Urothelium cell line (cell line): ENCODE measurements around the gene FBLIM1.

Source experiments
- DNase-seq: peaks from one replicate; pipeline ENCODE4 v3.0.0; 2011; ENCODE audit warnings: low spot score, mixed read lengths
- FAIRE-seq: peaks from 2 replicates; lab custom pipeline; 2011; peaks lifted over from hg19 to GRCh38; lab: Jason Lieb, UNC

FBLIM1 gene

GRCh38 chr1:15765495-15766194, 7.0 kb downstream of the FBLIM1 start:
- DNase-seq (peak; percentile 82), FAIRE-seq (no peak)

- FAIRE-seq (no peak), DNase-seq (no peak)
Observed at GRCh38 chr1:15767941-15768340, 9.3 kb downstream of the FBLIM1 start.

DNA sequence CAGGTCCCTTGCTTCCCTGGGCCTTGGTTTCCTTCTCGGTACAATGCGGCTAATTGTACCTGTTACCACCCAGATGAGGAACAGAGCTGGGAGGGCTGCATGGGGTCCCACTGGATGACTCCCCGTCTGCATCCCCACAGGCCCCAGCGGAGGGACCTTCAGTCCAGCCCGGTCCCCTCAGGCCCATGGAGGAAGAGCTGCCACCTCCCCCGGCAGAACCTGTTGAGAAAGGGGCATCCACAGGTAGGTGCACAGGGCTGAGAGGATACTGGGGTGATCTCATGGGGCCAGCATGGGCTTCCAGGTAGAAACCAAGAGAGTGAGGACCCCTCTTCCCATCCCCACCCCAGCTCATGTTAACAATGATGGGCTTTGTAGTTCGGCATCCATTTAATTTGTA, 9.8 kb downstream of the FBLIM1 start:
- no peak for DNase-seq
- no peak for FAIRE-seq

DNA sequence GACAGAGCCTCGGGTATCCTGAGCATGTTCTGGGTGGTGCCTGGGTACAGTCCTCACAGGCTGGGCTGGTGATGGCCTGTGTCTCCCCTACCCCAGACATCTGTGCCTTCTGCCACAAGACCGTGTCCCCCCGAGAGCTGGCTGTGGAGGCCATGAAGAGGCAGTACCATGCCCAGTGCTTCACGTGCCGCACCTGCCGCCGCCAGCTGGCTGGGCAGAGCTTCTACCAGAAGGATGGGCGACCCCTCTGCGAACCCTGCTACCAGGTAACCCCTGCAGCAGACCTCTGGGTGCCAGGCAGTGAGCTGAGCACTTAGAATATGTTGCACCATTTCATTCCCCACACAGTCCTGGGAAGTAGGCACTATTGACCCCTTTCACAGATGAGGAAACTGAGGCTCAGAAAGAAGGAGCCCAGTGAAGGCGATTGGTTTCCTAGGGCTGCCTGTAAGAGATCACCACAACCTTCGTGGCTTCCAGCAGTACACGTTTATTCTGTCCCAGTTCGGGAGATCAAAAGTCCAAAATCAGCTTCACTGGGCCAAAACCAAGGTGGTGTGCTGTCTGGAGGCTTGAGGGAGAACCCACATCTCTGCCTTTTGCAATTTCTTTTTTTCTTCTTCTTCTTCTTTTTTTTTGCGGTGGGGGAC, 11.8 kb downstream of the FBLIM1 start:
- no peak for FAIRE-seq
- no peak for DNase-seq

GRCh38 chr1:15771836-15772515, 13.4 kb downstream of the FBLIM1 start:
- DNase-seq (no peak), FAIRE-seq (no peak)

DNA sequence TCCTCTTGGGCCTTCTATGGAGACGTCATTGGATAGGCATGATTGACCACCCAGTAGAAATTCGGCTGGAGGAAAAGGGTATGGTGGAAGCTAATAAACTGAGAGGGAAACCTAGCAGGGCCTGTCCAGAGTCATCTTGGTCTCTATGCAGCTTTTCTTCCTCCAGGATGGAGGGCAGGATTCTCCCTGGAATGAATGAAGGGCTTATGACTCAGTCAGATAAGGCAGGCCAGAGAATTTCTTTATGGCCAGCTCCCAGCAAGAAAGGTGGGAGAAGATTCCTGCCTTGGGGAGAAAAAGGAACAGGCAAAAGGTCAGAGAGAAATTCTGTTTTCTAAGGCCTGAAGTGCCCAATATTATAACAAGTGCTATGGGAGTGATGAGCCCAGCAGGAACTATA, 17.1 kb downstream of the FBLIM1 start:
- DNase-seq (no peak), FAIRE-seq (no peak)

DNA sequence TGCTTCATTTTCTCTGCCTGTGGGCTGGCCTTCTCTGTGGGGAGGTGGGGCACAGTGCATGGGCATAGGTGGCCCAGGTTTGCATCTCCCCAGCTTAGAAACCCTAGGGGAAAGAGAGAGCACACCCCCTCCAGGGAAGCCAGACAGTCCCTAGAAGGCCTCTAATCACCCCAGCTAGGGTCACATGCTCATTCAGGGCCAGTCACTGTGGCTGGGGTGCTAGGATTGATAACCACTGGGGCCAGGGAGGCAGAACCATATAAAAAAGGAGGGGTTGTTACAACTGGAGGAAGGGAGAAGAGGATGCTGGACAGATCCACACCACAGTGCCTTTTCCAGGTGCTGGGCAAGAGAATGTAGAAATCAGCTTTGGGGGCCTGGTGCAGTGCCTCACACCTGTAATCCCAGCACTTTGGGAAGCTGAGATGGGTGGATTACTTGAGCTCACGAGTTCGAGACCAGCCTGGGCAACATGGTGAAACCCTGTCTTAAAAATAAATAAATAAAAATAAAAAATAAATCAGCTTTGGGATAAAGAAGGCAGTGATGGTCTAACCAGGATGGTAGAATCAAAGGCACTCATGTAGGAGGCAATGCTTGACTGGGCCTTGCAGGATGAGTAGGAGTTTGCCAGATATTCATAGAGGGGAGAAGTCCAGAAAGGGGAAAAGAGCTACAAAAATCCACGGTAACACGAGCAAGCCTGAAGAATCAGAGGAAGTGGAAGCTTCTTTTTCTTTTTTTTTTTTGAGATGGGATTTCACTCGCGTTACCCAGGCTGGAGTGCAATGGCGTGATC, 19.5 kb downstream of the FBLIM1 start:
- DNase-seq (no peak), FAIRE-seq (no peak)

GRCh38 chr1:15785683-15786082, 27.1 kb downstream of the FBLIM1 start:
- DNase-seq (no peak), FAIRE-seq (no peak)

- FAIRE-seq = no peak
Observed at GRCh38 chr1:15786581-15786980, 28.0 kb downstream of the FBLIM1 start.

DNA sequence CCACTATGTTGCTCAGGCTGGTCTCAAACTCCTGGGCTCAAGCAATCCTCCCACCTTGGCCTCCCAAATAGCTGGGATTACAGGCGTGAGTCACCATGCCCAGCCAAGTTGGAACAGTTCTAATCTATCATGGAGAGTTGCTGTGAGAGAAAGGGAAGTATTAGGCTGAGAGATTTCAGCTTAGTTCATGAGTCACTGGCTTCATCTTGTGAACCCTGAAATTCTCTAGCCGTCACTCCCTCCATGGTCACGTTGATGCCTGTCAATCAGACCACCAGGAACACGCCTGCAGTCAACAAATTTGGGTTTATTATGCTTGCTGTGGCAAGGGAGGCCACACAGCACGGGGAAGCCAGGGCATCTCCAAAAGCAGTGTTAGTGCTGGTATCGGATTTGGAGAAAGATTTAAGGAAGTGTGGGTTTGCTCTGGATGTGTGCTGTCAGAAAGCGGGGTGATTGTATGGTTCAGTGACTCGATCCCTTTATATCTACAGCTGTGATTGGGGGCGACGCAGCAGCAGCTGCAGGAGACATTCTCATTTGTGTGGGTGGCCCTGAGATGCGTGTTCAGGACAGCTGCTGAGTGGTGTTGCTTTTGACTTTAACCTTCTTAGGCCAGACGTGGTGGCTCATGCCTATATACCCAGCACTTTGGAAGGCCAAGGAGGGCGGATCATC, 30.2 kb downstream of the FBLIM1 start:
- DNase-seq (peak; percentile 44), FAIRE-seq (peak; percentile 53)

More at GRCh38 chr1:15786581-15786980, 28.0 kb downstream of the FBLIM1 start:
- DNase-seq = no peak

GRCh38 chr1:15796086-15796462, 37.5 kb downstream of the FBLIM1 start:
- DNase-seq (no peak), FAIRE-seq (no peak)

DNA sequence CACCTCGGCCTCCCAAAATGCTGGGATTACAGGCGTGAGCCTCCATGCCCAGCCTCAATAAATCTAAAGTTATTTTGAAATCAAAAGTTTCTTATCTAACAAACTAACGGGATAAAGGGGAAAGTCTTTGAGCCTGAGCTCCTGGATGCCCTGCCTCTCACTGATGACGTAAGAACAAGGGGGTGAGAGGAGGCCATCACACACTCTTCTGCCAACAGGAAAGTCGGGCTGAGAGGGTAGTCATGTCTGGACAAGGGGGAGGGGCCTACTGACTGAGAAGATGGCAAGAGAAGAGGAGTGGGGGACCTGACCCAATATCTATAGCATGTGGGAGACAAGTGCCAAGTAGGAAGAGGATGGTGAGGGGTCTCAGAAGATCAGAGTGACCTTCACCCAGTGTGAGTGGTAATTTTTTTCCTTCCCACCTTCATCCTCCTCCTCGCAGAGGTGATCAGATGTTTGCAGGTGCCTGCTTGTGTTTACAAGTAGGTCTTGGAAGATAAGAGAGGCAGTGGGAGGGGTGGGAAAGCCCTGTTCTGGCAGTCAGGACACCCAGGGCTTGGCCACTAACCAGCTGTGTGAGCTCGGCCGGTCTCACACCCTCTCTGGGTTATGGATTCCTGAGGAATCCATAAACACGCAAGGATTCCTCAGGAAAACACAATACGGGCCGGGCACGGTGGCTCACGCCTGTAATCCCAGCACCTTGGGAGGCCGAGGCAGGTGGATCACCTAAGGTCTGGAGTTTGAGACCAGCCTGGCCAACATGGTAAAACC, 39.2 kb downstream of the FBLIM1 start:
- peak; percentile 52 for DNase-seq

DNA sequence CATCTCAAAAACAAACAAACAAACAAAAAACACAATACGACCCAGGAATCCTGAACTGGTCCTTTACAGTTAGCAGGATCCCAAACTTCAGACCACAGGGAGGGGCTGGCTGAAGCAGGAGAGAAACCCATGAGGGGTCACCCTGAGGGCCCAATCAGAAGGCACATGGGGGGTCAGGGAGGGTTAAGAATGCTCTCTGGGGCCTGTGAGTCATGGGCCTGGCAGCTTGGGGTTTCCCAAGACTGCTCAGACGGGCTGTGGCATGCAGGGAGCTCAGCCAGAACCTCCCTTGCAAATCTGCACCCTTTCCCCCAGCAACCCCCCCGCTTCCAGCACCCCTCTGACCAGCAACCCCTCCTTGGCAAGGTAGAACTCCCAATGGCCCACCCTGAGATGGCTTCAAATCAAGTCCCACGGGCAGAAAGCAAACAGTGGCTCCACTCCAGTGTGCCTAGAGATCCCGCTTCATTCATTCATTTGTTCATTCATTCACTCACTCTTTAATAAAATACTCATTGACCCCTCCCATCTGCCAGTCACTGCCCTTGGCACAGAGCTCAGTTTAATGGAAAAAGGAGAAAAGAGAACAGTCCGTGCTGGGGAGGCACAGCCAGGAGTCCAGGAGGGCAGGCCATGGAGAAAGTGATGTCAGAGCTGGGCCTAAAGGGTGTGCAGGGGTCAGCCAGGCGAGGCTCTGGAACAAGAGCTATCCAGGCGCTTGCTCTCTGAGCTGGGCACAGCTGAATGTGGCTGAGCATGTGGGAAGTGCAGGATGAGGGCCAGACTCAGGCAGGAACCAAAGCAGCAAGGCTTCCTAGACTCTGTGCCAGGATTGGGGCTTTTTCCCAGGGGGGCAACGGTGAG, 40.6 kb downstream of the FBLIM1 start:
- DNase-seq = peak; percentile 91
- FAIRE-seq = no peak

More for the DNA sequence above, 39.2 kb downstream of the FBLIM1 start:
- FAIRE-seq = no peak

DNA sequence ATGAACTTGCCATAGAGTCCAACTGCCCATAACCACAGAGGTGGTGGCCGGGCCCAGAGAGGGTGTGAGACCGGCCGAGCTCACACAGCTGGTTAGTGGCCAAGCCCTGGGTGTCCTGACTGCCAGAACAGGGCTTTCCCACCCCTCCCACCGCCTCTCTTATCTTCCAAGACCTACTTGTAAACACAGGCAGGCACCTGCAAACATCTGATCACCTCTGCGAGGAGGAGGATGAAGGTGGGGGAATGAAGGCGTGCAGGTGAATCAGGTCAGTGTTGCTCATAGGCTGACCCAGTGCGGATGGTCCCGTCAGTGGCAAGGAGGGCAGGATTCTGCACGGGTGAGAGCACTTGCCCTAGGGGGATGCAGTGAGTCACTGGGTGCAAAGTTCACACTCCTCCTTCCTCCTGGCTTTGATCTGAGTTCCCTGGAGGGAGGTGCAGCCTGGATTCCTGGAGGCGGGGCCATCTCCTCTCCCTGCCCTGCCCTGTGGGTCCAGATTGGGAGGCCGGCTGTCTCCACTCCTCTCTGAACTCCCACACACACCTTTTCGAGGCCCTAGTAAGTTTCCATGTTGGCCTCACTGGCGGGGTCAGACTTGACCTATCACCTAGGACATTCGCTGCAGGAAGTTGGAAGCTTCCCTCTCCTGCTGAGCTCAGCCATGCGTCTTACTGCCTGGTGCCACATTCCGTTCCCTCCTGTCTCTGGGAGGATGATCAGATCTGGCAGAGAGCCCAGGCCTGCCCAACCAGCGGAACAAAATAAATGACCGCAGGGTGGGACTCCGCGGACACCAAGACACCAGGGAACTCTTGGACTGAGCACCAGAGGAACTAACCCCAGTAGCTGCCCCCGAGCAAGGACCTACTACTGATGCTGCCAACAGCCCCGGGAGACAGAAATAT, 41.6 kb downstream of the FBLIM1 start:
- DNase-seq (peak; percentile 83), FAIRE-seq (peak; percentile 5)

- FAIRE-seq (no peak), DNase-seq (peak; percentile 43)
Observed at GRCh38 chr1:15802234-15802965, 43.8 kb downstream of the FBLIM1 start.

DNA sequence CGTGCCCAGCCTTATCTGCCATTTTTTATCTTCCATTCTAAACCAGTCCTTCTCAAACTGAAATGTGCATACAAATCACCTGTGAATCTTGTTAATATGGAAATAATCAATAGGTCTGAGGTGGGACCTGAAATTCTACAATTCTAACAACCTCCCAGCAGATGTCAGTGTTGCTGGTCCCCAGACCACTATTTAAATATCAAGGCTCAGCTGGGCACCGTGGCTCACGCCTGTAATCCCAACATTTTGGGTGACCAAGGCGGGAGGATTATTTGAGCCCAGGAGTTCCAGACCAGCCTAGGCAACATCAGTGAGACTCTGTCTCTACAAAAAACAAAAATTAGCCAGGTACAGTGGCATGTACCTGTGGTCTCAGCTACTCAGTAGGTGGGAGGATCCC, 44.8 kb downstream of the FBLIM1 start:
- no peak for DNase-seq
- FAIRE-seq = no peak

DNA sequence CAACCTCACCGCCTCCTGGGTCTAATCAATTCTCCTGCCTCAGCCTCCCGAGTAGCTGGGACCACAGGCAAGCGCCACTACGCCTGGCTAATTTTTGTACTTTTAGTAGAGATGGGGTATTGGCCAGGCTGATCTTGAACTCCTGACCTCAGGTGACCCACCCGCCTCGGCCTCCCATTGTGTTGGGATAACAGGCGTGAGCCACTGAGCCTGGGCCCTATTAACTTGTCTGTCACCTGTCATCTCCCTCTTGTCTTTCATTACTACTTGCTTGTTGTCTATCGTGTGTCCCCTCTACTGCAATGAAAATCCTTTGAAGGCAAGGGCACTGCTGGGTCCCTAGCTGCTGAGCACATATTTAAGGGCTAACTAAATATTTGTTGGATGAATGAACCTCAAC, 45.5 kb downstream of the FBLIM1 start:
- FAIRE-seq = no peak
- DNase-seq = no peak
